Stimulated activated CD4-positive, alpha-beta T cell treated with anti-CD3 and anti-CD28 coated beads, TNF-alpha, amount 100 ng/mL, for 1 hour (primary cell): ENCODE data around the gene REEP1.
"Not testable (repeated sequence)": the region's sequence is repeated elsewhere in the genome, so short reads cannot be mapped to it uniquely, and the experiment has no call there.

ENCODE experiments used
- DNase-seq, 3 donors: peaks; one replicate each; pipeline ENCODE4 v3.0.0-alpha.2; 2020; ENCODE audit warnings: low read depth in 3 of 3, low spot score in 1 of 3

REEP1 gene

DNA sequence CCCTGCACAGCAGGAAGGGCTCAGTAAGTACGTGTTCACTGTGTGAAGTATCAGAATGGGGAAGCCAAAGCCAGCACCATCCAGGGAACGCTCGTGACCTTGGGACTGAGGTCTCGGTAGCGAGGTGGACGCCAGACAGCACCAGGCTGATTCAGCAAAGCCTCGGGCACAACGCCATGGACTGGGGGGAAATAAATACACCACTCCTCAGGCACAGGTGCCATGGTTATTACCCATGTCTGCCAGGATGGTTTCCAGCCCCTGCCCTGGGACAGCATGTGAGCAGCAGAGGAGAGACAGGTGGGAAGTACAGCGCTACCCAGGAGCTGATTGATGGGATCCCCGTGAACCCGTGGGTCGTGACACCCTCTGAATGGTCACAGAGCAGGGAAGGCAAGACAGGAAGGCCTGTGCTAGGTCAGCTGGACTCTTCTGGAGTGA, 53.0 kb downstream of the REEP1 start:
- no peak for DNase-seq

DNA sequence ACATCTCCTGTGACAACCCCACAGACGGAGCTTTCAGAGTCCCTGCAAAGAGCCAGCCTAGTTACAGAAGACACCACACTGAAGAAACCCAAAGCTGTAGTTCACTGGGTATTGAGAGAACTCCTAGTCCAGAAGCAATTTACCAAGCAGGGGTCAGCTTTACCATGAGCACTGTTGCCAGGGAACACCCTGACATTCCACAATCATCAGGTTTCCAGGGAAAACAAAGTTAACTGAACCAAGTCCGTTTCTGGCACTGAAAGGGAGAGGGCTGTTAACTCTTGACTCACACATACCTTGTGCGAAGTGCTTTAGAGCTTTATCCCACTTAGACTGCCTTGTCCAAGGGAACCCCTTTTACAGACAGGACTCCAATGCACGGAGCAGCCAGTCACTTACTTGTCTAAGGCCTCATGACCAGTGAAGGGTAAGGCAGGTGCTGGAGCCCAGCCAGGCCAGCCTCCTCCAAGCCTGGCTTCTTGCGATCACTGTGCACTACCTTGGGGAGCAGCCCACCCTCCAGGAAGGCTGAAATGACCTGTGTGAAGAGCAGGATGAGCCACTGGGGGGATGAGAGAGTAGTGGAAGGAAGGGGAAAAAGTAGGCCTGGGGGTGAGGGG, 53.9 kb downstream of the REEP1 start:
- DNase-seq = no peak

DNA sequence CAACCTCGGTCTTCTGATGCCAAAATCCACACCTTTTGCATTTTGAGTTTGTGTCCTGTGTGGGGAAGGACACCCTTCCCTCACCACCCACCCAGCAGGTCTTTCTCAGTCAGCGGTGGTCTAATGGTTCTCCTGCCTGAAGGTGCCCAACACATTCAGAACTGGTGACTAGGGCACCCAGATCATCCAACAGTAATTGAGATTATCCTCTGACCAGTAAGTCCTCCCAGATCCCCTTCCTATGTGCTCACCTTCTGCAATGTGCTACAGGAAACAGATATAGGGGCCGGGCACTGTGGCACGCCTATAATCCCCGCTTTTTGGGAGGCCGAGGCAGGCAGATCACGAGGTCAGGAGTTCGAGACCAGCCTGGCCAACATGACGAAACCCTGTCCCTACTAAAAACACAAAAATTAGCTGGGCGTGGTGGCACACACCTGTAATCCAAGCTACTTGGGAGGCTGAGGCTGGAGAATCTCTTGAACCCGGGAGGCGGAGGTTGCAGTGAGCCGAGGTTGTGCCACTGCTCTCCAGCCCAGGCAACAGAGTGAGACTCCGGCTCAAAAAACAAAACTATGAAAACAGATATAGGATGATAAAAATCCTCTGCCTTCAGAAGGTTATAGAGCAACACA, 56.2 kb downstream of the REEP1 start:
- no peak for DNase-seq

DNA sequence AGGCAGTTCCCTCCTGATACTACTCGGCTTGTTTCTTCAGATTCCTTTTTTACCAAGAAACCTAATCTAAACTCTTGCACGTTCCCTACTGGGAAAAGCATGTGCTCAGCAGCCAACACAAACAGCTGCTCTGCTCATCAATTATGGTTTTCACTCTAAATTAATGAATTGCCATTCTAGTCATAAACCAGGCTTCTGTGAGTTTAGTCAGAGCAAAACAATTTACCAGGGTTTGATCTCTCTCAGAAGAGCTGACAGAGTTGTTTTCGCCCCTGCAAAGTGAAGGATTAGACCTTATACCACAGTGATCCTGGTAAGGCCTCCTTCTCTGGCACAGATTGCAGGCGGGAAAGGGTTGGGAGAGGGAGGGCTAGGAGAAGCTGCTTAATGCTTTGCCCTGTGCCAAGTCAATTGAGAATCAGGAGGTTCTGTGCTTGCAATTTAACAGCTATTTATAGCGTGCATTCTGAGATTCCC, 57.2 kb downstream of the REEP1 start:
- no peak for DNase-seq

DNA sequence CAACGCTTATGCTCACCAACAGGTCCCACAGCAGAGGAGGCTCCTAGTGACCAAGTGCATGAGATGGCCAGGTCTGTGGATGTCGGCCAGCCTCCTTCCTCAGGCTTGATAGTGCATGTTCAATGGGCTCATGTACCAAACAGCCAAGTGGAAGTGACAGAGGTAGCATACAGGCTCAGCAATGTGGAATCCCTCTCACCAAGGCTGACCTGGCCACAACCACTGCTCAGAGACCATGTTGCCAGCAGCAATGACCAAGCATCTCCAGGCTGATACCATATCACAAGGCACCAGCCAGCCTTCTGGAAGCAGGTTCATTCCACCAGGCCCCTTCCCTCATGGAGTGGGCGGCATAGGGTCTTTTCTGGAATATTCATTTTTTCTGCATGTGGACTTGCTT, 61.5 kb downstream of the REEP1 start:
- no peak for DNase-seq

DNA sequence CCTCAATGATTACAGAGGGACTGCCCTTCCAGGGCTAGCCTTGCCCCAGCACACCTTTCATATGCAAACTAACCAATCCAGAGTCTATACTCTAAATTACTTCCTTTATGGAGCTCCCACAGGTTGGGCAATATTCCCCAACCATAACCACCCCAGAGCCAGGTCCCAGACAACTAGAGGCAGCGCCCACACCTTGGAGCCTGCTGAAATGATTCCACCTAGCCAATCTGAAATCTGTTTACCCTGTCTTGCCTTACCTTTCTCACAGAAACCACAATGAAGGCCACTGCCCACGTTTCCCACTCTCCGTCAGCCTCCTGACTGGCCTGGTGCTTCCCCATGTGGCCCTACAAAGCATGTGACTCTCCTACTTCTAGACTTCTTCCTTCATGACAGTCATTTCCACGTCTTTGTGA, 62.0 kb downstream of the REEP1 start:
- no peak for DNase-seq

DNA sequence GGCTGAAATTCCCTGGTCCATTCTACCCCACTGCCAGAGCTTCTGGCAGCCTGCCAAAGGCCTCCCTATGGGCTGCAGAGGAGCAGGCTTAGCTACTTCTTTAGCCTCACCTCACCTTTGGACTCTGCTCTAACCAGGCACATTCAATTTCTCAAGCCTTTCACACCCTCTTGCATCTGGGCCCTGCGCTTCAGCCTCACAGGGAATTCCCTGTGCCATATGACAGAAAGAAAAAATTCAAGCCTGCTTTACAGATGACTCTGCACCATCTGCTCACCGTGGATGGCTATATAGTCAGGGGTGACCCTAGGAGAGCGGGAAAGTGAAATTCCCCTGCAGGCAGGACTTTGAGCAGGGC, 62.5 kb downstream of the REEP1 start:
- DNase-seq = no peak

DNA sequence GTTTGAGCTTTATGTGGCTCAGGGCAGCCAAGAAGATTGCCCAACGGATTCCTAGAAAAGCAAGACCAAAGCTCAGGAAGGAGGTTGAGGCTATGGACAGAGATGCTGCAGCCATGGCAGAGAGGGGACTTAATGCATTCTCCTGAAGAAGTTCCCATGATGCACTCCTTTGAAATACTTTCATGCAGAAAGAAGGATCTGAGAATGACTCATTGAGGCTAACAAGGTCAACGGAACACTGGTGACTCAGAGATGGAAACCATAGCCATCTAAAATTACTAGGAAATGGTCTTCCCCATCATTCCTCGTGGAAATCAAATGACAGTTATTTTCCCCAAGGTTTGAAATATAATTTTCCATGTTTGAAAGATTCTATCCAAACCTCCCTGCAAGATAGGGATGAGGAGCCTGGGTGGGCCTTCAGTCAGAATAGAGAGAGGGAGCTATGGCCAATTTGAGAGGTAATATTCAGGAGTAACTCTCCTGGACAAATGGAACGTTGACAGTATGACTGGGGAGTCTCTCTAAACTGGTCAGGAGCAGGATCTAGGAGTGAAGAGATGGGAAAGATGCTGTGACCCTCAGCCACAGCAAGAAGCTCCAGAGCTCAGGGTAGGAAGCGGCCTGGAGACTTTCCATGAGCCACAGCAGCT, 63.0 kb downstream of the REEP1 start:
- DNase-seq = no peak

DNA sequence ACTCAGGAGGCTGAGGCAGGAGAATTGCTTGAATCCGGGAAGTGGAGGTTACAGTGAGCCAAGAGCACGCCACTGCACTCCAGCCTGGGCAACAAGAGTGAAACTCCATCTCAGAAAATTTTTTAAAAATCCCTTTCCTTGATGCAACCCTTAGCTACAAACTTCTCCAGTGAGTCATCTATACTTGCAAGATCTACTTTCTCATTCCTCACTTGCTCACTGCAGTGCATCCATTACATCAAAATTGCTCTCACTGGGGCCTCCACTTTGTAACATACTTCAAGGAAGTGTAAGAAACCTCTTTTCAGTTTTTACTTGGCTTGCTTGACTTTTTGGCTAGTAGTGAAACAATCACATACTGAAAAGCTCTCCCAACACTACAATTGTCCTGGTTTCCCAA, 65.3 kb downstream of the REEP1 start:
- no peak for DNase-seq

DNA sequence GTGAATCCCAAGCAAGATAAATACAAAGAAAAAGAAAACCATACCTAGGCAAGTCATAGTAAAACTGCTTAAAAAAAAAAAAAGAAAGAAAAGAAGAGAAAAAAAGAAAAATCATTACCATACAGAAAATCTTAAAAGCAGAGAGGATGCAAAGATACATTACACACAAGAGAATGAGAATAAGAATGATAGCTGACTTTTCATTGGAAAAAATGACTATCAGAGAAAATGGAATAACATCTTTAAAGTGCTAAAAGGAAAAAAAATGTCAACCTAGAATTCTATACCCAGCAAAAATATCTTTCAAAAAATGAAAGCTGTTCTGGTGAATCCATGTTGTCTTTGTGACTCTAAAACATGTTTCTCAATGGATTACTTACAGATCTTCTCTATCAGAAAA, 66.2 kb downstream of the REEP1 start:
- no peak for DNase-seq

DNA sequence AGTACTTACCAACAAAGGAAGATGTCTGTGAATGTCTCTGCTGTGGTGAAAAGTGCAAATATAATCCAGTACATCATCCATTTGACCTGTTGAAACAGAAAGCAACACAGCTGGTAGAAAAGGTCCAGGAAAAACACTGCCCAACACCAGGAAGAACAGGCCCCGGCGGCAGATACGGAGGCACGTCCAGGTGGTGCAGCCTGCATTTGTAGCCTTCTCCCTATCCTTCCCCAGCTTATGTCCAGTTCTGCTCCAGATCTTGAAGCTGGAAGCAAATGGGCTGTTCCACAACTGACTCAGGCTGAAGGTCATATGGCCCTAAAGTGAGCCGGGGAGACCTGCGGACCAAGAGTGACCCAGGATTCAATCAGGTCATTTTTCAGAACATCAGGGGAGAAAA, 73.5 kb downstream of the REEP1 start:
- DNase-seq = no peak

DNA sequence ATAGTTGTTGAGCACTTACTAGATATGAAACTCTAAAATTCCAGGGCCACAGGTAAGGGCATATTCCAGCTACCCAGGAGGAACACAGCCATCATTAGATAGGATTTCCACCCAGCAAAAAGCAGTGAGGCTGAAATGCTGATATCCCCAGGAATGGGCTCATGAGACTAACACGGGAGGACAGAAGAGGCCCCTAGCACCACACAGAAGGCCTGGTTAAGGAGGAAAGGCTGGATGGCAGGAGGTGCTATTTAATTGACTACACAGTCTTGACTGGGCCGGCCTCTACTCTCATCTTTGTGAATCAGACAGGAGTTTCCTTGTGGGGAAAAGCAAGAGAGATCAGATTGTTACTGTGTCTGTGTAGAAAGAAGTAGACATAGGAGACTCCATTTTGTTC, 76.4 kb downstream of the REEP1 start:
- no peak for DNase-seq

DNA sequence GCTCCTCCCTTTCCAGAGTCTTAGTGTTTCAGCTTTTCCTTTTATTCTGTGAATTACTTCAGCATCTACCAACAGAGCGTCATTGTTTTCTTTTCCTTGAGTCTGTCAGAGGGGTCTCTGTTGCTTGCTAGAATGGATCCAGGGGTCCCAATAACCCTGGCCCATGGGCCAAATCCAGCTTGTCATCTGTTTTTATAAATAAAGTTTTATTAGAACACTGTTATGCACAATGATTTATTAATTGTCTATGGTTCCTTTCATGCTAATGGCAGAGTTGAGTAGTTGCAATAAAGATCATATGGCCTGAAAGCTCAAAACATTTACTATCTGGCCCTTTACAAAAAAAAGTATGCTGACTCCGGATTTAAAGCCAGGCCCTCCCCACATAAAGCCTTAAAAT, 79.3 kb downstream of the REEP1 start:
- DNase-seq = no peak

DNA sequence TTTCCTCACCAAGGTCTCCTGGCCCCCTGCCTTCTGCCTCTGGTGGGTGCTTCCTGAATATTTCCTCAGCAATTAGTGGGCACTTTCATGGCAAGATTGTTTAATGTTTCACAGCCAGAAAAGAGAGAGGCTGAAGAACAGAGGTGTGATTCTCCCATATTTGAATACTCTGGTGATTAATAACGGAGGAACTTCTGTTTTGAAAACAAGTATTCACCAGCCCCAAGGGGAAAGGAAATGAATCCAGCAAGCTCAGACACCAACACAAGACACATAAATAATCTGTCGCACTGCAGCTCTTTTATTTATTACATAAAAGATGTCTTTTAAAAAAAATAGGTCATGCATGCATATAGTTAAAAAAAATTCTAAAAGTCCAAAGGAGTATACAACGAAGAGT, 80.4 kb downstream of the REEP1 start:
- DNase-seq = no peak

DNA sequence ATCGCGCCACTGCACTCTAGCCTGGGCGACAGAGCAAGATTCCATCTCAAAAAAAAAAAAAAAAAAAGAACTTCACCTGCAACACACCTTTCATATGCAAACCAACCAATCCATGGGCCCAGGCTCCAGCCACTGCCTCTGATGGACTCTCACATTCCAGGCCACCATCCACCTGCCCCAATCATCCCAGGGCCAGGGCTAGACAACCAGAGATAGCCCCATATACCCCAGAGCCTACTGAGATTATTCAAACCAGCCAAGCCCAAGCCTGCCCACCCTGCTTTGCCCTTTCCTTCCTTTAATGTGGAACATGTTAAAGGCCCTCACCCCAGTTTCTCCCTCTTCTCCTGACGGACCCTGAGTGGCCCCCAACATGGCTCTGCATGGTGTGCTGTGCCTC, 81.1 kb downstream of the REEP1 start:
- no peak for DNase-seq

DNA sequence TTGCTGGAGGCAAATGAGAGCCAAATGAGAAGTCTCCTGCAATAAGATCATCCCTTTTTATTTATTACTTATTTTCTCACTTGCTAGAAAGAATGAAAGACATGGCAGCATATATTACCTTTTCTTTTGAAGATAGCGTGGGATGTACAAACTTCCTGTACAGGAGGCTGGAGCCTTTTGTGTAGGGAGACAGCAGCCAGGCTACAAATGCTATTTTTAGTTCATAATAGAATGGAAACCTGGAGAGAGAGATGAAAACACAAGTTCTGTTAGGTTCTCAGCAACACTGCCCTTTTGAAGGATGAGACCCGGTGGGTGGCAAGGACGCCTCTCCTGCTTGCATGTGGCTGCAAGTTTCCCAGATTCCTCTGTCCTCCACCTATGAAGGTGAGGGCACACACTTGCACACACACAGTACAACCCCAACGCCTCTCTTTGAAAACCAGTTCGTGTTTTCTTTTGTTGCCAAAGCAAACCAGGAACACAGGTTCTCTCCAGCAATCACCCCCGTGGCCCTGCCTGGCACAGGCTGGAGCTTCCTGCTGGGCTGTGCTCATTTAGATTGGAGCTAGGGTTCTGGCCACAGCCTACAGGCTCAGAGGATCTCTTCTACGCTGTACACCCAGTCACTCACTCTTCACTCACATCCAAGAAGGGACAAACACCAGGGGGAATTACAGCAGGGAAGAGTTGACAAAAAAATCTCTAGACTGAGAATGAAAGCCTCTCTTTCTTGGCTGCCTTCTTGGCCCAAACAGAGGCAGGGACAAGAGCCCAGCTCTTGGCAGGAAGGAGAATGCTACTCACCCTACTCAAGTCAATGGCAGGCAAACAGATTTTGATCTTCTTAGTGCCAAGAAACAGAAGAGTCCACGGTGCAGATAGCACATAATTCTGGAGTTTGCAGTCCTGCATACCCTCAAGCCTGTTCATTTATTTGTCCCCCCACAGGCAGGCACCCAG, 82.6 kb downstream of the REEP1 start:
- DNase-seq = no peak

DNA sequence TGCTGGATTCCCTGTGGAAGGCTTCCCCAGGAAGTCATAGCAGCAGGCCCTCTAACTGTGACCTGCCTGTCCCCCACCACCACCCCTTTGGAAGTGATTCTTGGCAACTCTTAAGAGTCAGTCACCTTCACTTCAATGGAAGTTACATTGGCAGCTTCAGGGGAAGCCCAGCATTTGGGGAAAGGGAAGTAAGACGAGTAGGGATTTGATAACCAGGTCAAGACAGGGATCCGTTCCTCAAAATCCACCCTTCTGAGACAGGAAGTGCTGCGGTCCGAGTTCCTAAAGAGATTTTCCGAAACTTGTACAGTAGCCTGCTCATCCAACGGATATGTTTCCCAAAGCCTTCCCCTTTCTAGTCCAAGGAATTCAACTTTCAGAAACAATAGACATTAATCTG, 84.0 kb downstream of the REEP1 start:
- DNase-seq = no peak

DNA sequence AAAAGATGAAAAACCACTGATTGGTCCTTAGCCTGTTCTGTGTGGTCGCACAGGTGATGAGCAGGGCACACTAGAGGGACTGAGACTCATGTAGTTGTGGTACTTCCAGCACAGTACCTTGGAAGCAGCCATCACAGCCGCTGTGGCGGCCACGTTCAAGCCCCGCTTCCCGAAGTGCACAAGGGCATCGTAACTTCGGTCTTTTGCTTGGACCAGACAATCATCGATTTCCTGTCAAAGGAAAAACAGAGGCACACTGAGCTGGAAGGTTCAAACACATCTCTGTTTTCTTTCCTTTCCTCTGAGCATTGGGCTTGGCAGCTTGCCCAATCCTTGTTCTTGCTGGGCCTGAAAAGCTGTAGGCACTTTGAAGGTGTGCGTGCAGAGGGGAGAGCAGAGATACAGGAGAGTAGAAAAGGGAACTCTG, 85.6 kb downstream of the REEP1 start:
- DNase-seq = no peak

DNA sequence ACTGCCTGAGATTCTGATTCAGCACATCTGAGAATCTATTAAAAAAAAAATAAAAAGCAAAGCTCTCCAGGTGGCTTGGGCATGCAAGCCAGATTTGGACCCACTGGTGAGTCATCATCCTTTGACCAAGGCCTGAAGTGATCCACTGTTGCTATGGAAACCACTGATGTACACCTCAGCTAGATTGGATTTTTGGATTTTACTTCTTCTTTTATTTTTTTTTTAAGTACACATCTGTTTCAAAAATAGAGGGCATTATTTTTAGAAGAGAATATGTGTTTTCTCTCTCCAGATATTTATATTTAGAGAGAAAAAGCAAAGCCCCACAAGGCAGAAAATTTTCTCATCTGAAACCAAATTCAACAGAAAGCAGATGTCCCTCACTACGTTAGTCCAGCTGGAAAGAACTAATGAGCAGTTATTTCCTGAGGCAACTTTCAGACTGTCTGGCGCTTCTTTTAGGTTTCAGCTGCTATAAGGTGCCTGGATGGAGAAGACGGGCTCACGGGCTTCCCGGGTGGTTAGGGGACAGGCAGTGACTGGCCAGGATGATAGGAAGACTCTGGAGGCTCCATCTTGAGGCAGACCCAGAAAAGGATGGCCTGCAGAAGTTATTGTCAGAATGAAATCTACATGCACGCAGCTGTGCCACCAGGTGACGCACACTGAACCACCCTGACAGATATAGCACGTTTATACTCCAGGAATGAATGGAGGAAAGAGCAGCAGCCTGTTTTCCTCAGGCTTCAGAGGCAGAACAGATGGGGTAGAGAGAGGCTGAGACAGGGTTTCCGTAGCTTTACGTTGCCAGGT, 87.6 kb downstream of the REEP1 start:
- no peak for DNase-seq

DNA sequence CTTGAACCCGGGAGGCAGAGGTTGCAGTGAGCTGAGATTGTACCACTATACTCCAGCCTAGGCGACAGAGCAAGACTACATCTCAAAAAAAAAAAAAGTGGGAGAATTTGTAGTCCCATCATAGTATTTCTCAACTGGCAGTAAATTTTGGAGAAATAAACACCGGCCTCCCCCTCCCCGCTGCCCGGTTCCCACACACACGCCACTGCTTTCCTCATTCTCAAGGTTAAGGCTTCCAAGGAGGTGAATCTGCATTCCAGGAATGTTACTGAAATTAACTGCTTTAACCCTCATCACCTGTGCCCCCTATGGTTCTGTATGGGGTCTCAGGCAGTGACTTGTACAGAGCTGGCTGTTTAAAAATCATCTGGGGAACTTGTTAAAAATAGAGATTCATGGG, 88.2 kb downstream of the REEP1 start:
- no peak for DNase-seq

DNA sequence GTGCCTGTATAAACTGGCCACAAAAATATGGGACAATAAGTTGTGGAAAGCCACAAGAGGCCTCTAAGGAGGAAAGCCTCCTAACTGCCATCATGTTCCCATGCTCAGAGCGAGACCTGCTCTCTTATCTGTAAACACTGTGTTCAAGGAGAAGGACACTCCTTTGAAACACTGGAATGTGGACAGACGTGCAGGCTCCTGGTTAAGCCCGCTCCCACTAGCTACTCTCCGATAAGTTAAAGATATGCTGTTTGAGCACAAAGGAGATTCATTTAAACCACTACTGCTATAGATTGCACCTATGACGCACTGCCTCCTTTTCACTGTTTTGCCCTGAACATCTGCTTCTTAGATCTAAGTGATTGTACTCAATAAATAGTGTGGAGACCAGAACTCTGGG, 92.2 kb downstream of the REEP1 start:
- not testable (repeated sequence) for DNase-seq
